ENCODE data around the gene GYG1. TPM values are rescaled to one million over a fixed set of nuclear protein-coding genes. Genes with fewer than 3 reads are reported as not detected.

GYG1 gene
- total RNA-seq, 1 donor from 2014 or later, result 40.9 TPM

Other genes starting within 250 kb of the GYG1 start
- gene CPB1, start 163.7 kb upstream of the GYG1 start, total RNA-seq, result 16.5 TPM
- 46.6 TPM for gene CPA3, start 126.2 kb upstream of the GYG1 start, total RNA-seq
- gene HLTF, start 95.0 kb downstream of the GYG1 start, total RNA-seq, result 22.6 TPM
- 26.8 TPM for gene HPS3, start 138.1 kb downstream of the GYG1 start, total RNA-seq
- gene CP, start 230.3 kb downstream of the GYG1 start, total RNA-seq, result 2.0 TPM